Stimulated activated CD8-positive, alpha-beta memory T cell treated with anti-CD3 and anti-CD28 coated beads, Interleukin-2, amount 100 ng/mL, for 48 hours (primary cell): Measurements from ENCODE around the gene CEP164.

Source experiments
- DNase-seq, 2 donors: peaks; one replicate each; pipeline ENCODE4 v3.0.0-alpha.2; 2020; ENCODE audit warnings: low read depth in 2 of 2

The CEP164 gene

DNA sequence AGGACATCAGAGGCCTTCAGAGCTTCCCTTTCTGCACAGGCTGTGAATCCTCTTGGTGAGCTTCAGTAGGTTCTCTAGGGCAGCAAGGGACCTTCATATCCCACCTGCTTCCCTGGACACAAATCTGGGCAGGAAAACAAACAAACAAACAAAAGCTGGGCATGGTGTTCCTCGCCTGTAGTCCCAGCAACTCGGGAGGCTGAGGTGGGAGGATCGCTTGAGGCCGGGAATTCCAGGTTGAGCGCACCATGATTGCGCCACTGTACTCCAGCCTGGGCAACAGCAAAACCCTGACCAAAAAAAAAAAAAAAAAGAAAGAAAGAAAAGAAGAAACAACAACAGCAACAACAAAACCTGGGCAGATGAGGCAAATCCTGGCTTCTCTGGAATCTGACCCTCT is 92.9 kb downstream of the CEP164 start:
- no peak for DNase-seq

DNA sequence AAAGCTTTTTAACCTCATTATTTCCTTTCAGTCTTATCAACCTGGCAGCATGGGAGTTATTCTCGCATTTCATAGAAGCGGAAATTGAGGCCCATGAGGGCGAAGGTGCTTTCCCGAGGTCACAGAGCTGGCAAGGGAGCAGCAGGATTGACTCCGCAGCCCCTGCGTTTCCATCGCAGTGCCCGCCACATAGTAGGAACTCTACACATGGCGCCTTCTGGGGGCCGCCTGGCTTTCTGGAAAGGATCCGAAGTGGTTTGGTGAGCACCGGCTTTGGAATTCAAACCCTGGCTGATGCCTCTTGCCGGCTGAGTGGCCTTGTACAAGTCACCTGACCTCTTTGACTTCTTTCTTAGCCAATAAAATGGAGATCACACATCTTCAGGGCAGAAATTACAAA is 93.4 kb downstream of the CEP164 start:
- DNase-seq = no peak

DNA sequence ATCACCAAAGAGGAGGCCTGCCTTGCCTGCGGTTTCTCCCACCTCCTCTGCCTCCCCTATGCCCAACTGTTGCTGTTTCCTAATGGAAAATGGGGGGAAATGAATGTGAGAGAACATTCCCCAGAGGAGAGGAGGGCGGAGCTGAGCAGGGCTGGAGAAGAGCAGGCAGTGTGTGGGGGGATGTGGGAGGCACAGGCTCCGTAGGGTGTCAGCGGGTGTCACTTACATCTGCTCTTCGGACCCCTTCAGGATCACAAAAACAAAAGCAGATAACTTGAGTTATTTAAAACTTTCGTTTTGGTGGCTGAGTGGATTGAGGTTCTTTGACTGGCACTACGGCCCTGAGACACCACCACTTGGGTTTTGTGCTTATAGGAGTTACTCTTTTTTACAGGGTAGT is 93.8 kb downstream of the CEP164 start:
- no peak for DNase-seq

DNA sequence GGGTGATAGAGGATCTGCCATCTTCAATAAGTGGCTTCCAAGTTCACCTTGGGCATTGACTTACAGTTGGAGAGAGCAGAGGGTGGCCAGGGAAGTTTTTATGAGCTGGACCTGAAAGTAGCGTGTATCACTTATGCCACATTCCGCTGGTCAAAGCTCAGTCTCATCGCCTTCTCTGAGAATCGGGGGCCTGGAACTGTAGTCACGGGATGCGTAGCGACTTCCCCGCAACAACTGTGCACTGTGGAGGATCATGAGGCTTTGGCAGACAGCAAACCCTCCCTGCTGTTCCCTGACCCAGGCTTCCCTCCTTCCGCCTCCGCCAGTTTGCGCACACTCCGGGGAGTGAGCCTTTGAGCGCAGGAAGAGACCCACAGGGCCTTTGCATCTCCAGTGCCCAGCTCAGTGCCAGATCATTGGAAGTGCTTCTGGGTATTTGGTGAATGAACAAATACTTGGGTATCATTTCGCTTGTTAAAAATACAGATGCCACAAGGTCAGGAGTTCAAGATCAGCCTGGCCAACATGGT is 95.5 kb downstream of the CEP164 start:
- DNase-seq = no peak

DNA sequence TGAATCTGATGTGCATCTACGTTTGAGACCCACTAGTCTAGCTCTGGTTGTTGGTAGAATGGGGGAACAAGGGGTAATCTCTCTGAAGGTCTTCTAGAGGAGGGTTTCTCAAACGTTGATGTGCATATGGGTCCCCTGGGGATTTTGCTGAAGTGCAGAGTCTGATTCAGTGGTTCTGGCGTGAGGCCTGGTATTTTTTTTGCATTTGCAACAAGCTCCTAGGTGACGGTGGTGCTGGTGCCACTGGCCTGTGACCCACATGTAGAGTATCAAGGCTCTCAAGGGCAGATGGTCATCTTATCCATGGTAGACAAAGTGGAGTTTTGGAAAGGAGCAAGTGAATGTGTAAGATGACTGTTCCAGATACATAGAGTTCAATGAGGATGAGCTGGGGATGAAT is 97.1 kb downstream of the CEP164 start:
- DNase-seq = no peak

DNA sequence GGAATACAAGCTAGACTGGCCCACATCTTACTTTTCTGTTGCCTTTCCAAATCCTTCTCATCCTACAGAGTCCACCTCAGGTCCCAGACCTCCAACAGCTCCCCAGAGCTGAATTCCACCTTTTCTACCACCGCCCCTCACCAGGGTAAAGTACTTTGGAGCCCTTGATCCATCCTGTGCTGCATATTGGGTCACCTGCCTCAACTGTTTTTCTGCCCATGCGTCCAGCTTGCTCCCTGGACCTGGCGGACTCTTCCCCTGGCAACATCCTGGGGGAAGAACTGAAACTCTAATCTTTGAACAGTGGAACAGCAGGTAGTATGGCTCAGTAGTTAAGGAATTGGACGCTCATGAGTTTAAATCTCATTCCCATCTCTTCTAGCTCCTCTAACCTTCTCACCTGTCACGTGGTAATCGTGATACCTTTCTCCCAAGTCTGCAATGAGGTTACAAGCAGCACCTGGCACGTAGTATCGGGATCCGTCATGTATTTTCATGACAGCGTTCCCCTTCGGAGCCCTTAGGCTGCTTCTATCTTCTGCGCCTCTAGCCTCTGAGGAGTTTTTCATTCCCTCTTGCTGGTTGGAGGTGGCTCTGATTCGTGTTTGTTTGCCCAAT is 98.1 kb downstream of the CEP164 start:
- no peak for DNase-seq

DNA sequence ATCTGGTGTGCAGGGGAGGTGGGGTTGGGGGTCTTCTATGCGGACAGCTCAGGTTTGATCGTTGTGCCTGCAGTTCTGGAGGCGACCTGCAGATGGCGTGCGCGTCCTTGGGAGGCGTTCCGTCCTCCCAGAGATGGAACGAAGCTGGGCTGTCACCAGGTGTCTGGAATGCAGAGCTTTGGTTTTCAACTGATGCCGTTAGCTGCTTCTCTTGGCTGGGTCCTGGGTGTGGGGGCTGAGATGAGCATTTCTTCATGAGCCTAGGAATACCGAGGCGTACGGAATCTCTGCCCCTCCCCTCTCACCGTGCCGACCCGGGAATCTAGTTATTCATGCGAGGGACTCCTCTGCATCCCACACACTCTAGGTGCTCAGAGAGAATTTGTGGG is 98.6 kb downstream of the CEP164 start:
- DNase-seq = peak; percentile 49 to 74

DNA sequence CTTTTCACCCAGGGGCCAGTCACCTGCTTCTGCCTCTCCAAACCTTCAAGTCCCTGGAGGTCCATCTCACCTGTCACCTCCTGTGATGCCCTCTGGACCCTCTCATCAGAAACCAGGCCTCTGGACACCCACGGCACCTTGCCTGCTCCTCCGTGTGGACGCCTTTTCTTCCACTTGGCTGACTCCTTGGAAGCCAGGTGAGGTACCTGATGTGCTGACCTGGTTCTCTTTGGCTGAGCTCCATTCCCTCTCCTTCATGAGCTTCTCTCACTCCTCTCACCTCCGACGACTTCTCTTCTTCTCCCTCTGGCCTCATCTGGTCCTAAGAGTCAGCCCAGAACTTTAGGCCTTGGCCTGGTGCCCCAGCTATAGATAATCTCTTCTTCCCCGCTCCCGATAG is 99.3 kb downstream of the CEP164 start:
- DNase-seq = no peak

DNA sequence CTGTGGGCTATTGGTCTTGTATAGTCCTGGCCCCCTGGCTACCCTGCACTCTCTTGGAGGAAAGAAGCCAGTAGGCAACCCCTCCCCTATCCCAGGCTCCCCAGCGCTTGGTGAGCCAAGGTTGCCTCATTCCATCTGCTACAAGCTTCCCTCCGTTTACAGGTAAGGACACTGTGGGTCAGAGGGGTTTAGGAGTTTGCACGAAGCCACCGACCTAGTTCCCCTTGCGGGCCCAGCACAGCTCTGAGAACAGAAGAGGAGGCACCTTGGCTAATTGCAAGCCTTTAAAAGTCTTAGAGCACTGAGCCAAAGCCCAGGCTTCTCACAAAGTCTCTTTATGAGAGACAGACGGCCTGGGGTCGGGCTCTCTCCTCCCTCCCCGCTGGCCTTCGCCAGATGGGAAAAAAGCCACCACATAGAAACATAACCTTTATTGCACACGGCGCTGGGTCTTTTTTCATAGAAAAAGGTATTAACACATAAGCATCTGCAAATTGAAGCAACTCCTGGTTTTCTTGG is 99.8 kb downstream of the CEP164 start:
- DNase-seq = no peak

DNA sequence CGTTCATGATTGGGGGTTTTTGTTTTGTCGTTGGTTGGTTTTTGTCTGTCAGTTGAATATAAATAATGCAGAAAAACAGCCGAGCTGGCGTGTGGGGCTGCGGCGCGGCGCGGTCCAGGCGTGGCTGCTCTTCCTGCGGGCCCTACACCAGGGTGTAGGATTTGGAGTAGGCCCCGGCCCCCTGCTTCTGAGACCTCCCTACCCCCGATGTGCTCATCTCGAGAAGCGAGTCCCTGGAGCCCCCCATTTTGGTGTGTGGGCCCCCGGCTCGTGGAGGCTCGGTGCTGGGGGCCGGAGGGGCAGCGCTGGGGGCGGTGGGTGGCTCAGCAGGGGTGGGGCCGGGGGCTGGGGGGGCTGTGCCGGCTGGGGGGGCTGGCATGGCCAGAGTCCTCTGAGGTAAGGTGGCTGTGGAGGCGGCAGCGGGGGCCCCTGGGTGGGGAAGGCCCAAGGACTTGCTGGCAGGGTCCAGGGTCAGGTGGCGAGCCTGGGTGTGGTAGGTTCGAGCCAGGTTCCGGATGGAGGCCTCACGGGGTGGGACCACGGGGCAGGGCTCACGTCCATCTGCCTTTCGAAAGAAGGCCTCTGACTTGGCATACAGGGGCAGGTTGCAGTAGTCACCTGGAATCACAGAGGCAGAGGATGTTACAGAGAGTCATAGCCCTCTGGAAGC is 100.7 kb downstream of the CEP164 start:
- DNase-seq = no peak

DNA sequence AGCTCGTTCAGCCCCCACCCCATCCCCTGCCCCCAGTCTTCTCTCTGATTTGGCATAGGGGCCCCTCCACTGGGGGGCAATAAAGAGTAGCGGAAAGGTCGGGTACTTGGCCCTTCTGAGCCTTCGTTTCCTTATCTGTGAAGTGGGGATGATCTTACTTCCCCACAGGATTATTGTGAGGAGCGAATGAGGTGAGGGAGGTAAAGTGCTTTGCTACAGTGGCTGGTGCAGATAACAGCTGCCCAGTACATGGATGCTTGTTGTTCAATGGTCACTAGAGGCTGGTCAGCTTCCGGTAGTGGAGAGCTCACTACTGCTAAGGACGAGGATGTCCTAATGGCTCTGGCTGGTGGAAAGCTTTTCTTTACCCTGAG is 101.2 kb downstream of the CEP164 start:
- DNase-seq = no peak

DNA sequence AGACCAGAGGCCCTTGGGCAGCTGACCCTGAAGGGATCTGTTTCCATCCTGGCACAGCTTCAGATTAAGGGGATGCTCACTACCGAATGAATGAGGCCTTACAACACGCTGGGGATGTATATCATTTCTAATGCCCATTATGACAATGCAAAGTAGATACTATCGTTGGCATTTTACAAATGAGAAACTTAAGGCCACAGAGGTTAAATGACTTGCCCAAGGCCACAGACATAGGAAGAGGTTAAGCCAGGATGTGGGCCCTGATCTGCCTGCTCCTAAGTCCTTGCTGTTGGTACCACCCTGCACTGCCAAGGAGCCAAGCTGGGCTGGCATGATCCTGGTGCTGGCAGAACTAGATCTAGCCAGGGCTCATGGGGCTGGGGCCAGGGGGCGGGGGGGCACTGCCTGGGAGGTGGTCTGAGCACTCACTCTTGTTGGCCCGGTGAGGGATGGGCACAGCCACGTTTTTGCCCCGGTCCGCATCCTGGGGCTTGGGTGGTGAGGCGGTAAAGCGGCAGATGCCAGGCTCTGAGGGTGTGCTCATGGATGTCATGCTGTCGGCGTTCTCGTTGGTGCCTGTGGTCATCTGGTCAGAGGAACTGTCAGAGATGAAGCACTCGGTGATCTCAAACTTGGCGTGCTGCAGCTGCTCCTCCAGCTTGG is 102.8 kb downstream of the CEP164 start:
- no peak for DNase-seq

DNA sequence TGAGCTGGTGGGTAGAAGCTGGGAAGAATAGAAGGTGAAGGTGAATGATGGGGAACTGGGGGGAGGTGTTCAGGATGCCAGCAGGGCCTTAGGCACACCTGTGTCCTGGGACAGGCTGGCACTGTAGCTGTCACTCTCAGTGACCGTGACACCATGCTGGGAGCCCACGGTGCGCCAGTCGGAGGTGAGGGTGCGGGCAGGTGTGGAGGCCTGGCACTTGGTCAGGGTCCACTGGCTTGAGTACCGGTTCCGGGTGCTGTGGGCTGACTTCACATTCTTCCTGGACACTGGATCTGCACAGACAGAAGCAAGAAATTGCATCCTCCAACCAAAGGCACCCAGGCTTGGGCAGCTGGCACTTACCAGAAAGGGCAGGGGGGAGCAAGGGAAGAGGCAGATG is 103.8 kb downstream of the CEP164 start:
- no peak for DNase-seq

DNA sequence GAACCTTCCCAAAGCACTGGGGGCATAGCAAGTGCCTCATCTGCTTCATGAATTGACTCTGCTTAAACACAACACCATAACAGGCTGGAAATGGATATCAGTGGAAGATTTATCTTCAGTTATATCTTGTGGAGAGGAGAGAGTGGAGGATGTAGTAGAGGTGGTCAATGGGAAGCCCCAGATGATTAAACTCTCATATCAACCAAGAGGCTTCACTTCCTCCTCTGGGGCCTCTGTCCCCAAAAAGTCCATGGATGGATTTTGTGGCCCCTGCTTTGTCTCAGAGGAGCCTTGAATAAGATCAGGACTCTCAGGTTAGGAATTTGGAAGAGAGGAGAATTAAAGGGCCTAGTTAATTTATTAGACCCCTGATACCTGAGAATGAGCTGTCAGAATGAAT is 106.1 kb downstream of the CEP164 start:
- no peak for DNase-seq

DNA sequence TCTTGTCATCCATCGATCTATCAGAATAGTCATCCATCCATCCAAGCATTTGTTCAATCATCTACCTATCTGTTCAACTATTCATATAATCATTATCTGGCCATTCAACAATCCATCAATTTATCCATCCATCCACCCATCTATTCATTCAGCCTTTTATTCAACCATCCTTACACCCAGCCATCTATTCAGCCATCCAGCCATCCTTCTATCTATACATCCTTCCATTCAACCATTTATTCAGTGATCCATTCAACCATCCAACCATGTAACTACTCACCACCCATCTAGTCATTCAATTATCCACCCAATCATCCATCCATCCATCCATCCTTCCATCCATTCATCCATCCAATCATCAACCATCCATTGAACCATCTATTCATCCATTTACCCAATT is 106.8 kb downstream of the CEP164 start:
- no peak for DNase-seq

DNA sequence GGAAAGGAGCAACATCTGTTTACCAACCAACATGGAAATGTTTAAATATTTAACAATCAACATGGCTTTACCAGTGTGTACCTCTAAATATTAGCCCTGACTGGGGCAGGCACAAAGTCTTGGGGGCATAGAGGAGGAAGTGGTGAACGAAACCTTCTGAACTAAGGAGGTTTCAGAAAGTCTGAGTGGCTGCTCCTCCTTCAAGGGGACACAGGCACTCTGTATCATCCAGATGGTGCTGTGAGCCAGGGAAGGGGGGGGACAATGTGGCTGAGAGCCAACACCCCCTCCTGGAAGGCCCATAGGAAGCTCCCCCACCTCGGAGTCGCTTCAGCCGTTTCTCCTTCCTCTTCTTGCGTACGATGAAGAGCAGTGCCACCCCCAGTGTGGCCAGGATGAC is 107.7 kb downstream of the CEP164 start:
- DNase-seq = no peak

DNA sequence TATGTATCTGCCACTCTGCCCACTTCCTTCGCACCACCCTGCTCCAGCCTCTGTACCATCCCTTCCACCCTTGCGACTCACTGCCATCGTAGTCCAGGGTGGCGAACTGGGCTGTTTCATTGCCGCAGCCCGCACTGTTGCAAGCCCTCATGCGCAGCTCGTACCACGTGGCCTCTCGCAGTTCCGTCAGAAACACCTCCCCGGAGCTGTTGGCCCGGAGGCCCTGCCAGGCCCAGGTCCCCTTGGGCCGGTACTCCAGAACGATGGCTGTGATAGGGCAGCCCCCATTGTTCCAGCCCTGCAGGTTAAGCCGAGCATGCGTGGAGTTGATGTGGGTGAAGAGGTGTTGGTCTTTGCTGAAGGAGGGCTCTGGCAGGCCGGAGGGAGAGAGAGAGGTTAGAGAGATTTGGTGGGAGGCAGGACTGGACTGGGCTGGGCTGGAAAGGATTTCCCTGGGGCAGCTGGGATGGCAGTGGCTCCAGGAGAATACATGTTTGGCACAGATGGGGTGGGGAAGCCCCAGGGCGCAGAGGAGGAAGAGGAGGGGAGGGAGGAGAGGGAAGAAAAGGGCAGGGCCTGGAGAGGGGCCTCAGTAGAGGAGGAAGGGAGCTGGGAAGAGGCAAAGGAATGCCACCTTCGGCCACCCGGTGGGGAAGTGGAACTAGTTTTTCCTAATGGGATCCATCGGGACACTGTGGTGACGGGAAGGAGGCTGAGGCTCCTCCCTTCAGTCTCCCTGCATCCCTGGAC is 109.6 kb downstream of the CEP164 start:
- DNase-seq = no peak

DNA sequence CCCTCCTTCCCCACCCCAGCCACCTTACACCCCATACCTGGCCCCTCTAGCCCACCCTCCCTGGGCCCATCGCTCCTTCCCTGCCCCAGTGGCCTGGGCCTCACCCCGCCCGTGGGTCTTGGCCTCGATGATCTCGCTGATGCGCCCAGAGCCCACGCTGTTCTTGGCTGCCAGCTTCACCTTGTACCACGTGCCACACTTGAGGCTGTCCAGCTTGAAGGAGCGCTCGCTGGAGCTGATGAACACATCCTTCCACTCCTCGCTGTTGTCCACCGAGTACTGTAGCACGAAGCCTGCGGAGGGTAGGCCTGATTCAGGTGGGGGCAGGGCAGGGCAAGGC is 110.1 kb downstream of the CEP164 start:
- DNase-seq = no peak

DNA sequence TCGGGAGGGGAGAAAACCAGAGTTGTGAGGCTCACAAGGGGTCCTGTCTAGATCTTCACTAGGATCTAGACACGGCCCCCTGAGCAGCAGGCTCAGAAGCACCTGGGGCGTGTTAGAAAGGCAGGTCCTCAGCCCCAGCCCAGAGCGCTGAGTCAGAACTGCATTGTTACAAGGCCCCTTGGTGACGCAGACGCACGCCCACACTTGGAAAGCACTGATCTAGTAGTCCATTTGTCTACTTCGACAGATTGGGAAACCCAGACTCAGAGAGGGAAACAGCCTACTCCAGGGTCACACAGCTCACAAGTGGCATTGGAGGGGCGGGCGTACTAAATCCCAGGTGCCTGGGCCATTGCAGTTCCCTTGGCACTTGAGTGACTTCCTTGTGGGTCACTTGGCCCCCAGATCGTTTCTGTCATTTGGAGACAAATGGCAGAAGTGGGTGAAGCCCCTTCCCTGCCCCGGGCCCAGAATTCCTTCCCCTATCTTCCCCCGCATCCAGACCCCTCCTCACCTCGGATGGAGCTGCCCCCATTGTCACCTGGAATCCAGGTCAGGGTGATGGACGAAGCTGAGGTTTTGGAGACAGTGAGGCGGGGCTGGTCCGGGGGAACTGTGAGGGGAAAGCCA is 110.8 kb downstream of the CEP164 start:
- no peak for DNase-seq

DNA sequence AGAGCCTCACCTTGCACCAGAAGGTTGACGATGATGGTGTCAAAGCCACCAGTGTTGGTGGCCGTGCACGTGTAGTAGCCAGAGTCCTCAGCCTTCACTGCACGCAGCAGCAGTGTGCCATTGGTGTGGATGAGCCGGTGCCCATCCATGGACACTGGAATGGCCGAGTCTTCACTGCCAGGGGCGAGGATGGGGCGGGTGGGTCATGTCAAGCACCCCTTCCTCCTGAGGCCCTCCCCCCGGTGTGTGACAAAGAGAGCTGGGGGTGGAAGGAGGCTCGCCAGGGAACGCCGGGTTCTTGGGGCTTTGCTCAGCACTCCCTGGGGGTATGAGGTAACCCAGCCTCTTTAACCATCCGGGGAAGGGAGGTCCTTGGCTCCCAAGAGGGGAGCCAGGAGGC is 111.6 kb downstream of the CEP164 start:
- no peak for DNase-seq

DNA sequence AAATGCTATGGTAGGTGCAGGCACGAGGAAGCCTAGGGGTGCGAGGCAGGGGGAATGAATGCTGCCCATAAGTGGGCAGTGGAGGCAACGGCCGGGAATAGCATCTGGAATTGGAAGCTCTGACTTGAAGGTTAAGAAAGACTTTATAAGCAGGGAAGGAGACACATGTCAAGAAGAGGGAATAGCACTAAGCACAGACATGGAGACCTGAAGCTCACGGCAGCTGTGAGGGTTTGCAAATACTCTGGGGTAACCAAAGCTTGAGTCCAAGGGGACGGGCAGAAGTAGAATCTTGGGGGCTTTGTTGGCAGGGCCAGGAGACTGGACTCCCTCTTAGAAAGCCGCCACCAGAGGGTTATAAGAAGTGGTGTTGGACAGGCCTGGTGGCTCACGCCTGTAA is 112.6 kb downstream of the CEP164 start:
- no peak for DNase-seq
